ENCODE results near the gene RESF1. TPM values are rescaled to one million over a fixed set of nuclear protein-coding genes. Genes with fewer than 3 reads are reported as not detected.

The RESF1 gene
- total RNA-seq, 1 experiment from 2014 or later = 172 TPM

- peak overlapping the region in 2 of 3 experiments; percentile 36 to 65; a peak in 3 of 7 replicates for H3K27ac Mint-ChIP-seq
- Histone ChIP-seq H3K18ac (ENCODE audit: insufficient read length, low read depth, low read length) (no peak overlapping the region), H3K23ac (ENCODE audit: insufficient read length, low read depth, low read length) (no peak overlapping the region), H4K91ac (ENCODE audit: insufficient read length, low read depth, low read length) (no peak overlapping the region), H3K79me1 (ENCODE audit: insufficient read depth, low read depth, low read length, poor library complexity, severe bottlenecking) (peaks cover 2% of the 10 kb centered on the region), H3K56ac (ENCODE audit: insufficient read length, low read depth, low read length) (no peak overlapping the region), H3K27me3 (ENCODE audit: insufficient read depth, low read length) (no peaks in the 10 kb centered on the region), H2AFZ (ENCODE audit: low read length) (no peak overlapping the region), H3K4me2 (ENCODE audit: insufficient read depth, insufficient read length, low read length) (no peak overlapping the region), H4K8ac (replicated peaks; ENCODE audit: insufficient read length, low read depth, low read length) (no peak overlapping the region), H2AK5ac (ENCODE audit: insufficient read length, low read length) (no peak overlapping the region), H3K14ac (ENCODE audit: insufficient read depth, low read length) (no peak overlapping the region), H3T11ph (ENCODE audit: low read length) (no peak overlapping the region), H3K79me2 (ENCODE audit: insufficient read depth, low read length) (no peaks in the 10 kb centered on the region; the same call in 1 of the 2 replicates), H4K5ac (ENCODE audit: insufficient read length, low read depth, low read length) (no peak overlapping the region), H2BK20ac (ENCODE audit: low read depth, low read length, poor library complexity, severe bottlenecking) (no peak overlapping the region), H2BK5ac (ENCODE audit: insufficient read length, low read length) (no peak overlapping the region), H3K27ac (ENCODE audit: insufficient read length, low read depth, low read length) (no peak overlapping the region), H3K4ac (ENCODE audit: low read depth, low read length) (no peak overlapping the region), H2BK120ac (ENCODE audit: low read depth, low read length, poor library complexity, severe bottlenecking) (no peak overlapping the region), H3K23me2 (ENCODE audit: insufficient read length, low read depth, low read length, poor library complexity, severe bottlenecking) (no peaks in the 10 kb centered on the region), H3K9me3 (ENCODE audit: control insufficient read depth, low read depth, low read length) (peaks cover 2% of the 10 kb centered on the region), H2BK12ac (ENCODE audit: insufficient read length, low read depth, low read length) (no peak overlapping the region), H4K20me1 (ENCODE audit: control insufficient read depth, insufficient read depth, insufficient read length) (no peaks in the 10 kb centered on the region), H2BK15ac (ENCODE audit: low read depth, low read length) (no peak overlapping the region), H3K4me1 (ENCODE audit: insufficient read depth, low read length) (peaks cover 4% of the 10 kb centered on the region; the same call in 1 of the 2 replicates), H3K9ac (ENCODE audit: extremely low read depth, insufficient read length, low read length) (no peak overlapping the region)
- no peak for DNase-seq
- peaks cover 13 to 22% of the 10 kb centered on the region in 2 experiments for H3K9me3 Mint-ChIP-seq
- WGBS (ENCODE audit: extremely low coverage, insufficient read length, low lambda C conversion rate) = no CpG with 5 or more reads among the region's 15 CpGs
- TF ChIP-seq CTCF (conservative IDR thresholded peaks at IDR 0.05) = no peak
- H3K4me1 Mint-ChIP-seq = peaks cover 20 to 21% of the 10 kb centered on the region in 2 experiments
- H3K27me3 Mint-ChIP-seq (ENCODE audit: low read depth) = no peaks in the 10 kb centered on the region
- peaks cover 65 to 95% (median 80%) of the 10 kb centered on the region in 3 experiments for H3K36me3 Mint-ChIP-seq (ENCODE audit: insufficient read depth in 1 of 3, low read depth in 3 of 3)
- no peak overlapping the region for H3K4me3 Mint-ChIP-seq
Observed at GRCh38 chr12:31989571-31990362, 30.6 kb downstream of the RESF1 start.
